Endometrial microvascular endothelial cells (primary cell): ENCODE data around the gene AKAIN1. TPM values are rescaled to one million over a fixed set of nuclear protein-coding genes. Genes with fewer than 3 reads are reported as not detected.

Source experiments
- in situ Hi-C: cut with HindIII; loops from 2 replicates; pipeline ENCODE4 v1.10.0; 2017; ENCODE audit warnings: low sequenced_read_pairs, low pct_unique_long_range_greater_than_20kb; ENCODE audit errors: inconsistent ontology term
- total RNA-seq: library from RNA; depleted of rRNA; stranded (reverse); fragments of >200 nt; gene quantifications from one replicate; pipeline ENCODE4 v1.2.3, GENCODE V29; 2015; ENCODE audit errors: inconsistent ontology term

Gene AKAIN1
- total RNA-seq, 1 donor from 2014 or later: not detected

DNA sequence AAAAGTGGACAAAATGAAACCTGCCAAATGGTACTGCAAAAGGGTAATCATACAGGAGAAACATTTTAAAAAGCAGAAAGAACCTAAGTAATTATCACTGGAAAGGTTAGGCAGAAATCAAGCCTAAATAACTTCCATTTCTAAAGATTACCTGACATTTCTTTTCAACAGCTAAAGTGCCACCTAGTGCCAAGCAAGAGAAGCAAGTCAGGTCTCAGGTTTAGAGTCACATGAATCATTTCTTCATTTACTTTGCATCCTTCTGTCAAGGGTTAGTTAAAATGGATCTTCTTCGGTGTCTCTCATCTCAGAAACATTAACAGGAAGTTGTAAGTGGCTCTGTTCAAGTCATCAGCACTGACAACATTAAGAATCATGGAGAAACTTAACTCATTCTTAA lies 90.3 kb downstream of the AKAIN1 start:
- in situ Hi-C loops: no loop called here

DNA sequence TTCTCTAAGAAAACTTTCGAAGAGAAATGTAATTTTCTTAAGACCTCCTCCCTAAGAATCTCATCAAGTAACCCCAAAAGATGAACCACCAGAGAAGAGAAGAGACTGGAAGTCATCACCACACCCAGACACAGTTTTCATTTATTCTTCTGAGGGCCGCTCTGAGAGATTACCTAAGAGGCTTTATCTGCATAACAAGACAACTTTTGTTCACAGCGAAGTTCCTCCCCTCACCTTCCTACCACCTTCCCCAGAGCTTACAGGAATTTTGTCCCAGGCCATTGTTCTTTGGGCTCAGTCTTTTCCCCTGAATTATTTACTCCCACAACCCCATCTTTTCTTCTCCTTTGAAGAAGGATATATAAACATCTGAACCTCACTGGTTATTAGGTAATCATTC lies 92.8 kb downstream of the AKAIN1 start:
- in situ Hi-C loops: no loop called here

DNA sequence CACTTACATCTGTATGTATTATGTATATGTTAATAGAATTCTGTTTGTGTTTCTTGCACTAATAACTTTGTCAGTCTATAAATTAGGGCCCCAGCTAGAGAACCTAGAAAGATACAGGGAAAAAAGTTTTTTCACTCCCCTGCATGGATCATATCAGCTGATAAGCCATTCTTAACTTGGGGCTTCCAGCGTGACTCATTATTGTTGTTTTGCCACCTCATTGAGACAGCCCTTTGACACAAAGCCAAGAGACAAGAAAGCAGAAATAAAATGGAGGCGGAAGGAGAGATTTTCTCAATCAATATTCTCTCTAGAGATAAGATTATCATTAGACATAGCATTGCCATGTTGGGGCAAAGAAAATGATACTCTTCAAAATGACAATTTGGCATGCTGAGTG lies 93.4 kb downstream of the AKAIN1 start:
- in situ Hi-C loops: no loop called here

DNA sequence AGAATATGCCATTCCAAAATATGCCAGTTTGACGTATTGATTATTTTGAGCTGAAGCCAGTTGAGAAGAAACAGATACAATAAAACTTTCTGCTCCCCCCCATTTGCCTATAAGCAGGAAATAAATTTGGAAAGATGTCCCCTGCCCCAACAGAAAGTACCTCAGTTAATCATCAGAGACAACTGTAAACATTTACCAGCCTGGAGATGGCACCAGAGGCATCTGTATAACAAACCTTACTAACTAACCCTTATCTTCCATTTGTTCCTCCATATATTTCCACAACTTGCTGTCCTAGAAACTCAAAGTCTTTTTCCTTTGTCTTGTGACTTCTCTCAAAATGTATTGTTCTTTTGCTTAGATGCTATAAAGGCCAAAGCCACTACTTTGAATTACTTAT lies 93.8 kb downstream of the AKAIN1 start:
- in situ Hi-C loops: no loop called here

DNA sequence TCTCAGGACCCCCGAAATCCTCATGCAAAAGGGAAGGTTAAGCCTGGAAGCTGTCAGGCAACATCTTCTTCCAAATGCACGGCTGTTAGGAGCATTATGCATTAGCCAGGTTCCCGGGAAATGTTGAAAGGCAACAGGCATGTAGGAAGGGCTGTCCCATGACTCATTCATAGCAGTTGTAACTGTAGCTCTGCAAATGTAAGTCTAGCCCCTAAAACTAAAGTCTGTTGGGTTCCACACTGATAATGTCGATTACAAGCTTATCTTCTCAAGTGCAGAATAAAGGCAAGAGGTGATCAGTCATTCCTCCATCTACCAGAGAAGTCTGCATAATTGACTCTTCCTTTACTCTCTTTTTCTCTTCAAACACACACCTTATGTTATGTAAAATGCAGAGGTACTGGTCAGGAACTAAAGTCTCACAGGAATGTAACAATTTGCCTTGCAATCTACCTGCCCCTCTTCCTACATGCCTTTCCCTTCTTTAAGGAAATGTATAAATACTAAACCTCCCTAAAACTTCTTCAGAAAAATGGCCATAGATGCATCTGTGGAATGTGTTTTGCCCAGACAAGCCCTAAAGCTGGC lies 99.8 kb downstream of the AKAIN1 start:
- in situ Hi-C loops: no loop called here

DNA sequence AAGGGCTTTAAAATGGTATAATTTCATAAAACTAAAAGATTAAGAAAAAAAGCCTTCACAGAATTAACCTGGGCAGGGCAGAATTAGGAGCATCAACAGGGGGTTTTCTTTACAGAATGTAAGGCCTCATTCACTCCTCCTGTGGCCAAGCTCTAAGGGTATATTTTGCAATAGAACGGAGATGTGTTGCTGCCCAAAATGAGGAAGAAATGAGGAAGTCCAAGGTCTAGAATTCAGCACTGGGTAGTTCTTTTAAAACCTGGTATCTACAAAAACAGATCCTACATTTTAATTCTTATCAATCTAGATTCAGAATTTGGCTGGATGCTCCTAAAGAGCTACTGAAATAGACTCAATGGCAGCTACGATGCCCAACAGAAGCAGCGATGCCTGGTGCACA lies 101.8 kb downstream of the AKAIN1 start:
- in situ Hi-C loops: no loop called here

DNA sequence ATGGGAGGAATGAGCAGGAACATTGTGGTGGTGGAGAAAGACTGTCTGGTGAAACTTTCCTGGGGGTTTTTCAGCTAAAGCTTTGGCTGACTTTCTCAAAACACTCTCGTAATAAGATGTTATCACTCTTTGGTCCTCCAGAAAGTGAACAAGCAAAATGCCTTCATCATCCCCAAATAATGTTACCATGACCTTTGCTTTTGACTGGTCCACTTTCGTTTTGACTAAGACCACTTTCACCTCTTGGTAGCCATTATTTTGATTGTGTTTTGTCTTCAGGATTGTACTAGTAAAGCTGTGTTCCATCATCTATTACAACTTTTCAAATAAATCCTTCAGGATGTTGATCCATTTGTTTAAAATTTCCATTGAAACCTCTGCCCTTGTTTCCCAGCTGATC lies 103.2 kb downstream of the AKAIN1 start:
- in situ Hi-C loops: no loop called here

Other genes with a start within 250 kb of the AKAIN1 start
- gene ZBTB14, start 98.5 kb upstream of the AKAIN1 start, total RNA-seq: 11.4 TPM